Keratinocyte (primary cell): ENCODE measurements around the gene MSGN1. TPM values are rescaled to one million over a fixed set of nuclear protein-coding genes. Genes with fewer than 3 reads are reported as not detected.

Source experiments
- DNase-seq: peaks from one replicate; pipeline ENCODE4 v3.0.0-alpha.2; 2011; ENCODE audit warnings: low read depth, missing footprints, low spot score
- FAIRE-seq: peaks from 2 replicates; lab custom pipeline; 2011; peaks lifted over from hg19 to GRCh38; lab: Jason Lieb, UNC
- H2AFZ ChIP-seq: 2 replicates; pipeline ENCODE4 v1.6.0; 2012; ENCODE audit warnings: low read length, control low read depth, inconsistent platforms; ENCODE audit not compliant: control insufficient read depth
- H3K27ac ChIP-seq: 2 replicates; pipeline ENCODE4 v1.5.1; 2011; ENCODE audit warnings: low read length; ENCODE audit not compliant: control insufficient read depth, insufficient read depth
- H3K27me3 ChIP-seq: 3 replicates; pipeline ENCODE4 v1.6.0; 2011; ENCODE audit warnings: low read length; ENCODE audit not compliant: control insufficient read depth, insufficient read depth; ENCODE audit errors: extremely low read depth
- H3K36me3 ChIP-seq, 2 experiments: 2 replicates in 1 of 2; 3 replicates in 1 of 2; pipeline ENCODE4 v1.5.1; 2011; ENCODE audit warnings: low read length in 2 of 2, mild to moderate bottlenecking in 1 of 2; ENCODE audit not compliant: control insufficient read depth in 2 of 2, insufficient read depth in 2 of 2; ENCODE audit errors: extremely low read depth in 1 of 2
- H3K4me1 ChIP-seq: 3 replicates; pipeline ENCODE4 v1.5.1; 2011; ENCODE audit warnings: low read length; ENCODE audit not compliant: control insufficient read depth, insufficient read depth; ENCODE audit errors: extremely low read depth
- H3K4me2 ChIP-seq: 3 replicates; pipeline ENCODE4 v1.6.0; 2011; ENCODE audit warnings: low read depth, low read length; ENCODE audit not compliant: control insufficient read depth, insufficient read depth; ENCODE audit errors: extremely low read depth
- H3K4me3 ChIP-seq, 3 experiments: fragments of 200-600 bp in 1 of 3; sonication (generic) in 1 of 3; 2 replicates in 2 of 3; 3 replicates in 1 of 3; pipeline ENCODE4 v1.5.1; 2011 to 2016; ENCODE audit warnings: low read length in 3 of 3, mild to moderate bottlenecking in 3 of 3, control low read depth in 2 of 3, inconsistent platforms in 1 of 3, low read depth in 1 of 3, mixed read lengths in 1 of 3, mixed run types in 1 of 3, moderate library complexity in 1 of 3; ENCODE audit not compliant: control insufficient read depth in 2 of 3, insufficient read depth in 2 of 3; ENCODE audit errors: extremely low read depth in 1 of 3
- H3K79me2 ChIP-seq: 2 replicates; pipeline ENCODE4 v1.6.0; 2012; ENCODE audit warnings: low read length; ENCODE audit not compliant: control insufficient read depth, insufficient read depth
- H3K9ac ChIP-seq: 3 replicates; pipeline ENCODE4 v1.6.0; 2011; ENCODE audit warnings: low read length; ENCODE audit not compliant: control insufficient read depth, insufficient read depth; ENCODE audit errors: extremely low read depth
- H3K9me1 ChIP-seq: 3 replicates; pipeline ENCODE4 v1.6.0; 2011; ENCODE audit warnings: low read length; ENCODE audit not compliant: control insufficient read depth, insufficient read depth; ENCODE audit errors: extremely low read depth
- H3K9me3 ChIP-seq: 2 replicates; pipeline ENCODE4 v1.5.1; 2012; ENCODE audit warnings: low read depth, low read length; ENCODE audit not compliant: control insufficient read depth
- H4K20me1 ChIP-seq: 3 replicates; pipeline ENCODE4 v1.6.0; 2011; ENCODE audit warnings: low read length; ENCODE audit not compliant: control insufficient read depth, insufficient read depth; ENCODE audit errors: extremely low read depth
- CTCF ChIP-seq, 3 experiments: IDR thresholded peaks in 1 of 3; conservative IDR thresholded peaks in 1 of 3; optimal IDR thresholded peaks in 1 of 3; 2 replicates in 2 of 3; 3 replicates in 1 of 3; pipeline versions ENCODE3 to v1.5.1; 2011; ENCODE audit warnings: low read length in 3 of 3, mild to moderate bottlenecking in 3 of 3, moderate library complexity in 2 of 3, control low read depth in 1 of 3, inconsistent platforms in 1 of 3; ENCODE audit not compliant: insufficient read depth in 2 of 3; ENCODE audit errors: extremely low read depth in 1 of 3
- EZH2 ChIP-seq: IDR thresholded peaks from one replicate; pipeline ENCODE4 v1.6.1; 2012; ENCODE audit warnings: inconsistent platforms, mild to moderate bottlenecking, low read length, moderate library complexity
- dilution Hi-C: fragments of 300-500 bp; cut with MboI; formaldehyde crosslinking; loops from one replicate; pipeline ENCODE4 v1.7.0; 2020; ENCODE audit warnings: low sequenced_read_pairs; ENCODE audit not compliant: extremely low pct_ligation_motif_present
- polyA plus RNA-seq, 5 experiments: library from polyadenylated mRNA; depleted of rRNA in 3 of 5; stranded (reverse) in 3 of 5; stranded (forward) in 1 of 5; unstranded in 1 of 5; fragments of >200 nt; gene quantifications; 1 replicate in 1 of 5; 2 replicates in 3 of 5; 3 replicates in 1 of 5; pipeline versions ENCODE4 v1.2.1 to v1.2.3, GENCODE V29; 2011 to 2012; ENCODE audit warnings: missing spikeins in 2 of 5, low read depth in 1 of 5, low replicate concordance in 1 of 5

Gene MSGN1
- polyA plus RNA-seq, 1 donor (not counting 4 experiments of a cell fraction or from before 2014, with no cell fraction given) = 0.22 TPM

- H3K9me1 ChIP-seq = no peaks in the 10 kb centered on the region
- TF ChIP-seq EZH2 (no peak), CTCF (optimal IDR thresholded peaks at IDR 0.05 in 1 of 3, IDR thresholded peaks at IDR 0.05 in 1 of 3, conservative IDR thresholded peaks at IDR 0.05 in 1 of 3; ENCODE audit: extremely low read depth in 1 of 3, insufficient read depth in 2 of 3, low read length in 3 of 3) (no peak)
- H3K4me3 ChIP-seq = no peak overlapping the region
- no peaks in the 10 kb centered on the region for H3K9me3 ChIP-seq
- H3K27ac ChIP-seq = no peak overlapping the region
- FAIRE-seq (no peak), DNase-seq (no peak)
- H3K4me1 ChIP-seq = no peaks in the 10 kb centered on the region
- no peak overlapping the region for H2AFZ ChIP-seq
- H3K79me2 ChIP-seq = no peaks in the 10 kb centered on the region
- no peak overlapping the region for H3K9ac ChIP-seq
- H3K27me3 ChIP-seq = no peaks in the 10 kb centered on the region
- dilution Hi-C loops = no loop called here
- H3K4me2 ChIP-seq = no peak overlapping the region
- H3K36me3 ChIP-seq = no peaks in the 10 kb centered on the region
- H4K20me1 ChIP-seq = no peaks in the 10 kb centered on the region
These were observed 30.4 kb downstream of the MSGN1 start for GRCh38 chr2:17846676-17847075.

GRCh38 chr2:17847236-17847635 is 31.0 kb downstream of the MSGN1 start:
- Histone ChIP-seq H3K79me2 (no peaks in the 10 kb centered on the region), H3K4me1 (no peaks in the 10 kb centered on the region), H2AFZ (no peak overlapping the region), H3K4me3 (no peak overlapping the region), H3K9me3 (no peaks in the 10 kb centered on the region), H3K27me3 (no peaks in the 10 kb centered on the region), H3K9ac (no peak overlapping the region), H3K4me2 (no peak overlapping the region), H3K36me3 (no peaks in the 10 kb centered on the region), H3K9me1 (no peaks in the 10 kb centered on the region), H3K27ac (no peak overlapping the region), H4K20me1 (no peaks in the 10 kb centered on the region)
- FAIRE-seq (no peak), DNase-seq (no peak)
- TF ChIP-seq EZH2 (no peak), CTCF (optimal IDR thresholded peaks at IDR 0.05 in 1 of 3, IDR thresholded peaks at IDR 0.05 in 1 of 3, conservative IDR thresholded peaks at IDR 0.05 in 1 of 3; ENCODE audit: extremely low read depth in 1 of 3, insufficient read depth in 2 of 3, low read length in 3 of 3) (no peak)
- dilution Hi-C loops = no loop called here
